Measurements from ENCODE around the gene EVI2A.
"Not testable (repeated sequence)": the region's sequence is repeated elsewhere in the genome, so short reads cannot be mapped to it uniquely, and the experiment has no call there.

EVI2A gene

GRCh38 chr17:31313982-31314781 lies 7.2 kb downstream of the EVI2A start, which contains the start of gene EVI2B:
TSS of gene EVI2B (minus strand) at chr17:31314054. CDS start at chr17:31305609, 8,445 bp downstream.
- no peak for DNase-seq (ENCODE audit: low read depth in 2 of 3, low spot score in 2 of 3)

GRCh38 chr17:31312223-31312622 lies 9.2 kb downstream of the EVI2A start:
- DNase-seq (ENCODE audit: low read depth in 2 of 3, low spot score in 2 of 3) = not testable (repeated sequence)

GRCh38 chr17:31311526-31311925 lies 9.9 kb downstream of the EVI2A start:
- DNase-seq (ENCODE audit: low read depth in 2 of 3, low spot score in 2 of 3) = no peak

- no peak for DNase-seq (ENCODE audit: low read depth in 2 of 3, low spot score in 2 of 3)
Measured at GRCh38 chr17:31310886-31311285, 10.5 kb downstream of the EVI2A start.

GRCh38 chr17:31310260-31310659 lies 11.2 kb downstream of the EVI2A start:
- DNase-seq (ENCODE audit: low read depth in 2 of 3, low spot score in 2 of 3) = no peak

- DNase-seq (ENCODE audit: low read depth in 2 of 3, low spot score in 2 of 3) = no peak
Measured at GRCh38 chr17:31309556-31309955, 11.9 kb downstream of the EVI2A start.

- DNase-seq (ENCODE audit: low read depth in 2 of 3, low spot score in 2 of 3) = no peak
Measured at GRCh38 chr17:31308372-31309334, 12.8 kb downstream of the EVI2A start.

- DNase-seq (ENCODE audit: low read depth in 2 of 3, low spot score in 2 of 3) = no peak
Measured at GRCh38 chr17:31307640-31308039, 13.8 kb downstream of the EVI2A start.

- no peak for DNase-seq (ENCODE audit: low read depth in 2 of 3, low spot score in 2 of 3)
Measured at GRCh38 chr17:31299624-31300023, 21.8 kb downstream of the EVI2A start.

GRCh38 chr17:31297090-31297489 lies 24.3 kb downstream of the EVI2A start, which contains the start of gene OMG:
TSS of gene OMG (minus strand) at chr17:31297239. CDS start at chr17:31296331, 908 bp downstream.
- no peak for DNase-seq (ENCODE audit: low read depth in 2 of 3, low spot score in 2 of 3)

- no peak for DNase-seq (ENCODE audit: low read depth in 2 of 3, low spot score in 2 of 3)
Measured at GRCh38 chr17:31296142-31296541, 25.3 kb downstream of the EVI2A start.

- no peak for DNase-seq (ENCODE audit: low read depth in 2 of 3, low spot score in 2 of 3)
Measured at GRCh38 chr17:31295489-31295871, 25.9 kb downstream of the EVI2A start.

GRCh38 chr17:31294820-31295488 lies 26.5 kb downstream of the EVI2A start:
- DNase-seq (ENCODE audit: low read depth in 2 of 3, low spot score in 2 of 3) = no peak

- no peak for DNase-seq (ENCODE audit: low read depth in 2 of 3, low spot score in 2 of 3)
Measured at GRCh38 chr17:31294231-31294630, 27.2 kb downstream of the EVI2A start.

GRCh38 chr17:31293581-31293980 lies 27.8 kb downstream of the EVI2A start:
- DNase-seq (ENCODE audit: low read depth in 2 of 3, low spot score in 2 of 3) = no peak

- no peak for DNase-seq (ENCODE audit: low read depth in 2 of 3, low spot score in 2 of 3)
Measured at GRCh38 chr17:31291820-31292219, 29.6 kb downstream of the EVI2A start.

- DNase-seq (ENCODE audit: low read depth in 2 of 3, low spot score in 2 of 3) = no peak
Measured at GRCh38 chr17:31289790-31290189, 31.6 kb downstream of the EVI2A start.

GRCh38 chr17:31287932-31288331 lies 33.5 kb downstream of the EVI2A start:
- not testable (repeated sequence) for DNase-seq (ENCODE audit: low read depth in 2 of 3, low spot score in 2 of 3)

- DNase-seq (ENCODE audit: low read depth in 2 of 3, low spot score in 2 of 3) = no peak
Measured at GRCh38 chr17:31286587-31286986, 34.8 kb downstream of the EVI2A start.

- no peak for DNase-seq (ENCODE audit: low read depth in 2 of 3, low spot score in 2 of 3)
Measured at GRCh38 chr17:31283841-31284240, 37.6 kb downstream of the EVI2A start.

- no peak for DNase-seq (ENCODE audit: low read depth in 2 of 3, low spot score in 2 of 3)
Measured at GRCh38 chr17:31281061-31281460, 40.4 kb downstream of the EVI2A start.

All from activated CD8-positive, alpha-beta memory T cell treated with anti-CD3 and anti-CD28 coated beads for 48 hours (primary cell).